GM12891 (cell line): Measurements from ENCODE around the gene FBXO44.
A peak's percentile ranks its signal among the peaks of the same experiment; 100 is the strongest.

Source experiments
- DNase-seq: peaks from one replicate; pipeline ENCODE4 v3.0.0; 2011; ENCODE audit warnings: low spot score; ENCODE audit not compliant: insufficient read length
- FAIRE-seq: peaks from 2 replicates; lab custom pipeline; 2011; peaks lifted over from hg19 to GRCh38; lab: Jason Lieb, UNC
- PAX5 ChIP-seq: IDR thresholded peaks from 2 replicates; pipeline ENCODE4 v1.6.1; 2011; ENCODE audit warnings: low read length, moderate library complexity, mild to moderate bottlenecking; ENCODE audit not compliant: insufficient read depth, severe bottlenecking
- POLR2A ChIP-seq: IDR thresholded peaks from 2 replicates; pipeline ENCODE4 v1.6.1; 2011; ENCODE audit warnings: low read depth, low read length, control low read depth
- POLR2AphosphoS5 ChIP-seq: IDR thresholded peaks from 2 replicates; pipeline ENCODE4 v1.6.1; 2011; ENCODE audit warnings: low read depth, low read length, control low read depth
- POU2F2 ChIP-seq: IDR thresholded peaks from 2 replicates; pipeline ENCODE4 v1.6.1; 2011; ENCODE audit warnings: low read depth, mild to moderate bottlenecking, control low read depth, low read length, moderate library complexity
- SPI1 ChIP-seq: IDR thresholded peaks from 2 replicates; pipeline ENCODE4 v1.6.1; 2011; ENCODE audit warnings: low read depth, low read length, control low read depth
- TAF1 ChIP-seq: IDR thresholded peaks from 2 replicates; pipeline ENCODE4 v1.6.1; 2011; ENCODE audit warnings: low read depth, low read length, control low read depth

FBXO44 gene

DNA sequence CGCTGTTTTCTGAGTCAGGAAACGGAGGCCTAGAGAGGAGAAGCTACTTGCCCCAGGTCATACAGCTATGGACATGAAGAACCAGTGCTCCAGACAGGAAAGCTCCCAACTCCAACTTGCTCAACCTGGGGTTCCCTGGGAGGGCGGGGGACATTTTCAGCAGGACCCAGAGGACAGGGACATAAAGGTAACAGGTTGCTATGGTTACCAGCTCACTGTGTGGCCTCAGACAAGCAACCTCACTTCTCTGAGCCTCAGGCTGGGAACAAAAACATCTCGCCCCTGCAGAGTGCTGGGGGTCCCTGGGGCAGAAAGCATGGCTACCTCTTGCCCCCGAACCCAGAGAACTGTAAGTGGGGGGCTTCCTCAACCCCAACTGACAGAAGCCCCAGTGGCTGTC, 16.6 kb upstream of the FBXO44 start:
- no peak for DNase-seq

DNA sequence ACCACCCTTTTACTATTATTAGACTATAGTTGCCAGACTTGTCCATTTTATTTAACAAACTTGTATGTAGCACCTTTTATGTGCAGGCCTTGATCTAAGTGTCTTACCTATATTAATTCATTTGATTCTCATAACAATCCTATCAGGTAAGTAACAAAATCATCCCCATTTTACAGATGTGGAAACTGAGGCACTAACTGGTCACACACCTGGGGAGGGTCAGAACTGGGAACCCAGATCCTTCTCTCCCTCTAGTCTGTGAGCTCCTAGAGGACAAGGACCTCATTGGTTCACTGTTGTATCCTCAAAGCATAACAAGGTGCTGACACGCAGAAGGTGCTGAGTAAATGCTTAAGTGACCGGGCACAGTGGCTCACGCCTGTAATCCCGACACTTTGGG, 15.3 kb upstream of the FBXO44 start:
- no peak for DNase-seq
- FAIRE-seq, result no peak
- TF ChIP-seq POU2F2, result no peak
- no peak for TF ChIP-seq PAX5
- no peak for TF ChIP-seq POLR2A
- TF ChIP-seq SPI1, result no peak
- no peak for TF ChIP-seq POLR2AphosphoS5
- no peak for TF ChIP-seq TAF1

More for the DNA sequence above, 16.6 kb upstream of the FBXO44 start:
- FAIRE-seq, result no peak
- TF ChIP-seq PAX5 (no peak), POLR2A (no peak), POU2F2 (no peak), TAF1 (no peak), SPI1 (no peak), POLR2AphosphoS5 (no peak)

DNA sequence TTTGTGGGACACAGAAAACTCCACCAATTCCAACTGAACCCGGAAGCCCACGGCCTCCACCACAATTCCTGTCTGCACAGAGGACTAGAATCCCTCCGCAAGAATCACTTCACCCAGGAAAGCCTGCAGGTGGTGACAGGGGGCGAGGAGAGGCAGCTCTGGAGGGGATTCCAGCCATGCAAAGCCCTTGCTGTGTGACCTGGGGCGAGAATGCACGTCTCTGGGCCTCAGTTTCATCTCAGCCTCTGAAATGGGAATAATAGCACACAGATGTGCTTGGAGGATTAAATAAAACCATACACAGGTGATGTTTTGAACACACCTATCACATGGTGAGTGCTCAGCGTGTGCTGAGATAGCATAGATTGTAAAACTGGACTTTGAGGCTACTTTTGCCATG, 14.6 kb upstream of the FBXO44 start:
- no peak for TF ChIP-seq PAX5
- no peak for TF ChIP-seq POLR2AphosphoS5
- no peak for TF ChIP-seq POLR2A
- TF ChIP-seq POU2F2, result no peak
- no peak for TF ChIP-seq SPI1
- no peak for TF ChIP-seq TAF1
- DNase-seq (no peak), FAIRE-seq (no peak)

DNA sequence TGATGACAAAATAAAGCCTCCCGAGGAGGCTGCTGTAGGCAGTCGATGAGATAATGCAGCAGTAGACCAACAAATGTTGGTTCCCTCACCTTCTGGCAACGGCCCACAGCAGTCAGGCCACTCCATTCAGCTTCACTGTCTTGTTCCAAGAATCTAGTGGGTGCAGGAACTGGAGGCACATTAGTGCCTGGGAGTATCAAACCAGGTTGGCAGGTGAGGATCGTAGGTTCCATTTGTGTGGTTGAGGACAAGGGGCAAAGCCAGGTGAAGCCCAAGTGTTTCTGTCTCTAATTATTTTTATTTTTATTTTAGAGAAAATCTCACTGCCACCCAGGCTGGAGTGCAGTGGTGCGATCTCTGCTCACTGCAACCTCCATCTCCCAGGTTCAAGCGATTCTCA, 13.7 kb upstream of the FBXO44 start:
- TF ChIP-seq POLR2AphosphoS5 (no peak), PAX5 (no peak), POLR2A (no peak), POU2F2 (no peak), TAF1 (no peak), SPI1 (no peak)
- DNase-seq, result no peak
- FAIRE-seq, result no peak

DNA sequence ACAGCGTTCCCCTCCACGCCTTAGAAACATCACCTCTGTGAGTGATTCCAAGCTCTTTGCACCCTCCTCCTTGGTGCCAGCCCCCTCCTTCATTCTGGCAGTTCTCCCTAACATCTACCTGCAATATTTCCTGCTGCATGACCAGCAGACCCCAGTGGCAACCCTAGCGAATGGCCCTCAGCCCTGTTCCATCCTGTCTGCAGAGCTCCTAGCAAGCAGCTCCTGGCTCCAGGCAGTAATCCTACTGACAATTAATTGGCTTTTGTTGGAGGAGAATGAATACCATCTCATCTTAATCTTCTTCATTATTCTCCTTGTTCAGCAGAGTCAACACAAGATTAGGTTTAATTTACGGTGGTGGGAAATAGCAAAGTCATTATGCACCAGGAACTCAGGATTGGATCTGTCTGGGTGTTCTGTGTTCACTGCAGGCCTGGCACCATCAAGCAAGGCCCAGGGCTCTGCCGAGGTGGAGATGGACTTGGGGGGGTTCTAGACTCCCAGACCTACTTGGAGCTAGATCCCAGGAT, 12.8 kb upstream of the FBXO44 start:
- no peak for FAIRE-seq
- no peak for DNase-seq
- TF ChIP-seq POLR2A, result no peak
- TF ChIP-seq POLR2AphosphoS5, result no peak

DNA sequence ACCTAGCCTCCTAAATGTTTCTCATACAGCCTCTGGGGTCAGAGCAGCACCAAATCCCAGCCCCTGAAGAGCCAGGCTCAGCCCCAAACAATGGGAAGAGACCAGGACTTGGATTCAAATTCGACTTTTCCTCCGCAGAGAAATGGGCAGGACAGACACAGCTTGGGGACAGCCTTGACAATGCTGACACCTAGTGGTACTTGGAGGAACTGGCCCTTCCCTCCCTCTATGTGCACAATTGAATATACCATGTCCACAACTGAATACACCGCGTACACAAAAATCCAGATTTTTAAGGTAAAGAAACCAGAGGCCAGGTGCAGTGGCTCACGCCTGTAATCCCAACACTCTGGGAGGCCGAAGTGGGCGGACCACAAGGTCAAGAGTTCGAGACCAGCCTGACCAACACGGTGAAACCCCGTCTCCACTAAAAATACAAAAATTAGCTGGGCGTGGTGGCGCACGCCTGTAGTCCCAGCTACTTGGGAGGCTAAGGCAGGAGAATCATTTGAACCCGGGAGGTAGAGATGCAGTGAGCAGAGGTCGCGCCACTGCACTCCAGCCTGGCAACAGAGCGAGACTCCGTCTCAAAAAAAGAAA, 12.2 kb upstream of the FBXO44 start:
- FAIRE-seq (peak; percentile 97), DNase-seq (peak; percentile 75)

DNA sequence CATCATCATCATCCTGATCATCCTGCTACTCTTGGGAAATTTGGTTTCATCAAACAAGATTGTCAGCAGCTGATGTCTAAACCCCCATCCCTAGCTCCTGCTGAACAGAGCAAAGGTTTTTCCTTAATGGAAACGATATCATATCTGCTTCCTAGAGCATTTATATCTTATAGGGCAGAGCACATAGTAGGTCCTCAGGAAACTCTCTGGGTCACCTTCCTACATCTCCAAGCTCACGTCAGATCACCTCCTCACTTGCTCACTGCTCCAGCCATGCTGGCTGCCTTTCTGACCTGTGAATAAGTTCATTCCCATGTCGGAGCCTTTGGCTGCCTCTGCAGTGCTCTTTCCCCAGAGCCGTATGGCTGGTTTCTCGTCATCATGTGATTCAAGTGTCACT, 10.9 kb upstream of the FBXO44 start:
- DNase-seq (no peak), FAIRE-seq (no peak)
- TF ChIP-seq POLR2A (no peak), TAF1 (no peak), POLR2AphosphoS5 (no peak), PAX5 (no peak), SPI1 (no peak), POU2F2 (no peak)

DNA sequence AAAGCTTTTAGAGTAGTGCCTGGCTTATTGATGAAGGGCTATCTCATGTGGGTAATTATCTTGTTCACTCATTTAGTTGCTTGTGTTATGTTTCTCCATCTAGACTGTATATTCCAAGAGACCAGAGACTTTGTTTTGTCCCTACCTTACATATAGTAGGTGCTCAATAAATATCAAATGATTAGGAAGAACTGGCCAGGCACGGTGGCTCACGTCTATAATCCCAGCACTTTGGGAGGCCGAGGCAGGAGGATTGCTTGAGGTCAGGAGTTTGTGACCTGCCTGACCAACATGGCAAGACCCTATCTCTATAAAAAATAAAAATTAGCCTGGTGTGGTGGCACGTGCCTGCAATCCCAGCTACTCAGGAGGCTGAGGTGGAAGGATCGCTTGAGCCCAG, 9.4 kb upstream of the FBXO44 start:
- FAIRE-seq (no peak), DNase-seq (no peak)
- TF ChIP-seq POU2F2, result no peak
- TF ChIP-seq PAX5, result no peak
- no peak for TF ChIP-seq POLR2AphosphoS5
- no peak for TF ChIP-seq SPI1
- TF ChIP-seq POLR2A, result no peak
- TF ChIP-seq TAF1, result no peak

DNA sequence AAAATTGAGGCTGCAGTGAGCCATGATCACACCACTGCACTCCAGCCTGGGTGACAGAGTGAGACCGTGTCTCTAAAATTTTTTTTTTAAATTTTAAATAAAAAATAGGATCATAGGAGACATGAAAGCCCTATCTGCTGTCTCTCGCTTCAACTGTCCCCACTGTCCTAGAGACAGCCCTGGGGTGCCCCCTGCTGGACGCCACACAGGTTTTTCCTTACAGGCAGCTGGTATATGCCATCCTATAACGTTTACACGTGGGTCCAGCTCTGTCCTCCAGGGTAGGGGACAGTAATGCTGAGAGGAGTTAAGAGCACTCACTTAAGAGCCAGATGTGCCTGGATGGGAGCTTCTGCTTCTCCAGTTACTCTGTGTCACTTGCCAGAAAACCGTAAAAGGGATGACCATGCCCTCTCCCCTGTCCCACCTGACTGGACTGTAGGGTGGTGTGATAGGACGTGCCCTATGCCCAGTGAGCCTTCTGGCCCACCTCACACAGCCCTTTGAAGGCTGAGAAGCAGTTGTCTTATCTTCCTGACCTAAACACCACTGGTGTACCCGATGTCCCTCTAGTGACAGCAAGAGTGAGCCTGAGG, 8.9 kb upstream of the FBXO44 start:
- TF ChIP-seq PAX5 (no peak), POU2F2 (no peak), SPI1 (no peak), POLR2A (no peak), POLR2AphosphoS5 (no peak), TAF1 (no peak)
- DNase-seq (peak; percentile 53), FAIRE-seq (peak; percentile 58)

DNA sequence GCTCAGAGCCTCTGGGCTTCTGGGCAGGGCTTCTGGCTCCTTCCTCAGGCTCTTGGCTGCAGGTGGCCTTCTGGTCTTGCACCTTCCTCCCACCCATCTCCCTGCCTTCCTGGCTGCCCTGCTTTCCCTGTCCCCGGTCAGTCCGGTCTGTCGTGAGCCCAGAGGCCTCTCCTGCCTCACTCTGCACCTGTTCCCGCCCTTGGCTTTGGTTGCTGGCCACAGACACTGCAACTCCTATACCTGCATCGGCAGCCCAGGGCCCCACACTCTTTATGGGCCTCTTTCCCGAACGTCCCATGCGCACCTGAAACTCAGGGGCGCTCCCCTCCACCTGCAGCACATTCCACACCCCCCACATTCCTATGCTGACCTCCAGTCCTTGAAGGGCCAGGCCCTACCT, 8.4 kb upstream of the FBXO44 start:
- TF ChIP-seq TAF1 (no peak), POLR2A (no peak)
- FAIRE-seq (no peak), DNase-seq (no peak)
